HG03354 (cell line): ENCODE results near the gene TIGD3.

Experiments
- ATAC-seq: cut with Tn5 transposase; IDR thresholded peaks from one replicate; pipeline ENCODE4 v1.9.1; 2021; ENCODE audit warnings: mild to moderate bottlenecking; ENCODE audit not compliant: unreplicated experiment, poor library complexity, severe bottlenecking

Gene TIGD3

GRCh38 chr11:65354265-65355012 lies at the start of gene TIGD3:
Gene TIGD3 (plus strand): TSS chr11:65354751. CDS start chr11:65355809, 1,058 bp downstream.
- ATAC-seq: peak; percentile 84

GRCh38 chr11:65305501-65306268 lies 48.9 kb upstream of the TIGD3 start:
- no peak for ATAC-seq

GRCh38 chr11:65307298-65308229 lies 47.0 kb upstream of the TIGD3 start:
- no peak for ATAC-seq

- ATAC-seq: no peak
Measured at GRCh38 chr11:65308281-65308891, 46.2 kb upstream of the TIGD3 start.

- ATAC-seq: no peak
Measured at GRCh38 chr11:65309006-65309405, 45.5 kb upstream of the TIGD3 start.

GRCh38 chr11:65310215-65310614 lies 44.3 kb upstream of the TIGD3 start:
- ATAC-seq: no peak

- no peak for ATAC-seq
Measured at GRCh38 chr11:65310736-65311135, 43.8 kb upstream of the TIGD3 start.

- no peak for ATAC-seq
Measured at GRCh38 chr11:65311170-65311678, 43.3 kb upstream of the TIGD3 start.

GRCh38 chr11:65314501-65315203 lies 39.9 kb upstream of the TIGD3 start, which contains the start of gene CDC42EP2:
Gene CDC42EP2 (plus strand): TSS chr11:65314866. CDS start chr11:65320899, 6,033 bp downstream.
- ATAC-seq: peak; percentile 77

GRCh38 chr11:65315204-65315865 lies 39.2 kb upstream of the TIGD3 start:
- ATAC-seq: no peak

GRCh38 chr11:65315866-65316226 lies 38.7 kb upstream of the TIGD3 start:
- no peak for ATAC-seq

GRCh38 chr11:65316227-65317024 lies 38.1 kb upstream of the TIGD3 start:
- no peak for ATAC-seq

GRCh38 chr11:65317025-65317786 lies 37.3 kb upstream of the TIGD3 start:
- no peak for ATAC-seq

GRCh38 chr11:65320386-65321075 lies 34.0 kb upstream of the TIGD3 start:
- no peak for ATAC-seq

GRCh38 chr11:65321076-65321475 lies 33.5 kb upstream of the TIGD3 start:
- ATAC-seq: no peak

GRCh38 chr11:65321828-65322485 lies 32.6 kb upstream of the TIGD3 start:
- no peak for ATAC-seq
